ENCODE measurements around the gene NID2.

Gene NID2

GRCh38 chr14:52000019-52000582, 68.8 kb downstream of the NID2 start:
- no peak for DNase-seq (ENCODE audit: low spot score)

GRCh38 chr14:51999084-51999483, 69.8 kb downstream of the NID2 start:
- DNase-seq (ENCODE audit: low spot score), result no peak

GRCh38 chr14:51998348-51998747, 70.5 kb downstream of the NID2 start:
- no peak for DNase-seq (ENCODE audit: low spot score)

GRCh38 chr14:51996148-51996746, 72.6 kb downstream of the NID2 start:
- no peak for DNase-seq (ENCODE audit: low spot score)

GRCh38 chr14:51993285-51993920, 75.5 kb downstream of the NID2 start:
- no peak for DNase-seq (ENCODE audit: low spot score)

- no peak for DNase-seq (ENCODE audit: low spot score)
Measured at GRCh38 chr14:51990488-51990887, 78.4 kb downstream of the NID2 start.

- peak; percentile 85 for DNase-seq (ENCODE audit: low spot score)
Measured at GRCh38 chr14:51989293-51990234, 79.3 kb downstream of the NID2 start, which contains the start of gene RTRAF. RTRAF (plus strand) TSS chr14:51989546; CDS start chr14:51989640, 94 bp downstream.

GRCh38 chr14:51988221-51988620, 80.6 kb downstream of the NID2 start:
- no peak for DNase-seq (ENCODE audit: low spot score)

- no peak for DNase-seq (ENCODE audit: low spot score)
Measured at GRCh38 chr14:51981218-51981854, 87.5 kb downstream of the NID2 start.

GRCh38 chr14:51979088-51979709, 89.7 kb downstream of the NID2 start:
- peak; percentile 74 for DNase-seq (ENCODE audit: low spot score)

GRCh38 chr14:51978681-51979085, 90.2 kb downstream of the NID2 start:
- no peak for DNase-seq (ENCODE audit: low spot score)

- DNase-seq (ENCODE audit: low spot score), result no peak
Measured at GRCh38 chr14:51977075-51977474, 91.8 kb downstream of the NID2 start.

- no peak for DNase-seq (ENCODE audit: low spot score)
Measured at GRCh38 chr14:51972566-51972965, 96.3 kb downstream of the NID2 start.

GRCh38 chr14:51969852-51970540, 98.9 kb downstream of the NID2 start:
- no peak for DNase-seq (ENCODE audit: low spot score)

- no peak for DNase-seq (ENCODE audit: low spot score)
Measured at GRCh38 chr14:51967521-51967920, 101.3 kb downstream of the NID2 start.

GRCh38 chr14:51963286-51963685, 105.6 kb downstream of the NID2 start:
- DNase-seq (ENCODE audit: low spot score), result no peak

GRCh38 chr14:51962711-51963110, 106.1 kb downstream of the NID2 start:
- DNase-seq (ENCODE audit: low spot score), result no peak

- no peak for DNase-seq (ENCODE audit: low spot score)
Measured at GRCh38 chr14:51960866-51961265, 108.0 kb downstream of the NID2 start.

- no peak for DNase-seq (ENCODE audit: low spot score)
Measured at GRCh38 chr14:51959928-51960327, 108.9 kb downstream of the NID2 start.

- DNase-seq (ENCODE audit: low spot score), result no peak
Measured at GRCh38 chr14:51957950-51958349, 110.9 kb downstream of the NID2 start.

All from SK-N-DZ (cell line).